ENCODE measurements around the gene ILF3. TPM values are rescaled to one million over a fixed set of nuclear protein-coding genes. Genes with fewer than 3 reads are reported as not detected.

The ILF3 gene
- total and polyA plus RNA-seq, 2 donors (not counting 3 experiments of a cell fraction or from before 2014, with no cell fraction given), result 186 to 459 TPM

GRCh38 chr19:10634963-10635362, 19.2 kb upstream of the ILF3 start:
- H3K9me1 ChIP-seq (replicated peaks; ENCODE audit: control insufficient read depth, extremely low read depth, insufficient read depth, low read length), result no peaks in the 10 kb centered on the region
- H2AFZ ChIP-seq (ENCODE audit: low read depth, low read length), result no peak overlapping the region
- H3K4me3 ChIP-seq (replicated peaks in 1 of 3; ENCODE audit: insufficient read depth in 1 of 3, low read depth in 1 of 3, low read length in 3 of 3), result no peak overlapping the region
- dilution Hi-C loops (cut with MboI; ENCODE audit: extremely low pct_ligation_motif_present, low sequenced_read_pairs), result no loop called here
- no peaks in the 10 kb centered on the region for H3K79me2 ChIP-seq (ENCODE audit: control insufficient read depth, insufficient read depth, low read length)
- H3K36me3 ChIP-seq (ENCODE audit: control insufficient read depth in 2 of 2, extremely low read depth in 1 of 2, insufficient read depth in 2 of 2, low read length in 2 of 2), result peaks cover 7 to 47% of the 10 kb centered on the region in 2 experiments
- no peak for FAIRE-seq
- no TSS peak for BruUV-seq (replicated peaks)
- H3K27me3 ChIP-seq (ENCODE audit: control insufficient read depth in 2 of 2, insufficient read depth in 2 of 2, low read length in 2 of 2), result no peaks in the 10 kb centered on the region
- TF ChIP-seq CTCF (IDR thresholded peaks at IDR 0.05; ENCODE audit: extremely low read depth in 1 of 2, insufficient read depth in 1 of 2, low read depth in 1 of 2, low read length in 2 of 2), result no peak
- no peak for TF ChIP-seq MYC (IDR thresholded peaks at IDR 0.05; ENCODE audit: low read depth, low read length)
- TF ChIP-seq POLR2A (IDR thresholded peaks at IDR 0.05; ENCODE audit: low read depth, low read length), result no peak
- no peak for TF ChIP-seq EZH2 (IDR thresholded peaks at IDR 0.05; ENCODE audit: borderline replicate concordance, low read depth, low read length, severe bottlenecking)
- TF ChIP-seq GATA2 (IDR thresholded peaks at IDR 0.05; ENCODE audit: insufficient read depth, insufficient read length, low read depth, low read length), result no peak
- no peak for TF ChIP-seq MAX (IDR thresholded peaks at IDR 0.05; ENCODE audit: insufficient read depth, insufficient read length)
- DNase-seq (ENCODE audit: low read depth, low spot score), result no peak
- no peaks in the 10 kb centered on the region for H4K20me1 ChIP-seq (replicated peaks; ENCODE audit: control insufficient read depth, extremely low read depth, insufficient read depth, low read length)
- no peaks in the 10 kb centered on the region for H3K9me3 ChIP-seq (replicated peaks; ENCODE audit: control insufficient read depth, insufficient read depth, low read length)
- intact Hi-C loops (cut with micrococcal nuclease), result no loop called here
- no peaks in the 10 kb centered on the region for H3K4me1 ChIP-seq (ENCODE audit: control insufficient read depth, extremely low read depth, insufficient read depth, low read length)
- H3K4me2 ChIP-seq (ENCODE audit: insufficient read depth, low read length), result no peak overlapping the region
- ChIA-PET CTCF (interaction anchor here (1.5 kb wide), 1 partner anchor 10 kb away, joined by 8 read pairs; no protein-coding TSS in a partner anchor), POLR2A (interaction anchor here (0.9 kb wide), 1 partner anchor 10 kb away, joined by 9 read pairs; the partner anchor contains the start of gene SLC44A2)
- no peak overlapping the region for H3K27ac ChIP-seq (ENCODE audit: insufficient read depth, low read depth, low read length)
- H3K9ac ChIP-seq (replicated peaks; ENCODE audit: extremely low read depth, insufficient read depth, low read length), result no peak overlapping the region
